OCI-LY1 (cell line): Measurements from ENCODE around the gene RNASEH2B.

Experiments used
- H2AFZ ChIP-seq: fragments of 200-600 bp; sonication (generic), shearing (Covaris generic); 2 replicates; pipeline ENCODE4 v1.6.0; 2014; ENCODE audit warnings: antibody characterized with exemption, mild to moderate bottlenecking, low read length
- H3F3A ChIP-seq: fragments of 200-600 bp; sonication (generic), shearing (Covaris generic); 2 replicates; pipeline ENCODE4 v1.6.0; 2014; ENCODE audit warnings: mild to moderate bottlenecking, antibody characterized with exemption, low read length, moderate library complexity; ENCODE audit not compliant: insufficient read depth
- H3K27ac ChIP-seq: fragments of 200-600 bp; sonication (generic); 2 replicates; pipeline ENCODE4 v1.5.1; 2014; ENCODE audit warnings: low read length, mixed run types, mild to moderate bottlenecking, low read depth; ENCODE audit not compliant: poor library complexity, severe bottlenecking
- H3K27me3 ChIP-seq: fragments of 200-600 bp; sonication (generic); 2 replicates; pipeline ENCODE4 v1.6.0; 2014; ENCODE audit warnings: antibody characterized with exemption, mild to moderate bottlenecking, low read length, moderate library complexity; ENCODE audit not compliant: insufficient read depth
- H3K36me3 ChIP-seq: fragments of 200-600 bp; sonication (generic); 2 replicates; pipeline ENCODE4 v1.6.1; 2014; ENCODE audit warnings: mild to moderate bottlenecking, antibody characterized with exemption, low read length, moderate library complexity, mixed read lengths; ENCODE audit not compliant: insufficient read depth
- H3K4me1 ChIP-seq: fragments of 200-600 bp; sonication (generic); 2 replicates; pipeline ENCODE4 v1.5.1; 2014; ENCODE audit warnings: mild to moderate bottlenecking, low read length, moderate library complexity; ENCODE audit not compliant: insufficient read depth, severe bottlenecking
- H3K4me2 ChIP-seq: fragments of 200-600 bp; sonication (generic), shearing (Covaris generic); 2 replicates; pipeline ENCODE4 v1.6.1; 2014; ENCODE audit warnings: low read length
- H3K4me3 ChIP-seq: fragments of 200-600 bp; sonication (generic); 2 replicates; pipeline ENCODE4 v1.5.1; 2014; ENCODE audit warnings: low read length, low read depth, mild to moderate bottlenecking, mixed read lengths; ENCODE audit not compliant: poor library complexity, severe bottlenecking
- H3K79me2 ChIP-seq: fragments of 200-600 bp; shearing (Covaris generic); 2 replicates; pipeline ENCODE4 v1.6.1; 2016; ENCODE audit warnings: mixed run types, low read length, mixed read lengths; ENCODE audit not compliant: insufficient read depth
- H3K9ac ChIP-seq: fragments of 200-600 bp; sonication (generic), shearing (Covaris generic); 2 replicates; pipeline ENCODE4 v1.6.1; 2014; ENCODE audit warnings: mild to moderate bottlenecking, low read length, mixed read lengths
- H3K9me2 ChIP-seq: fragments of 200-600 bp; sonication (generic), shearing (Covaris generic); 2 replicates; pipeline ENCODE4 v1.6.1; 2014; ENCODE audit warnings: low read depth, mild to moderate bottlenecking, low read length, mixed read lengths
- H3K9me3 ChIP-seq: fragments of 200-600 bp; shearing (Covaris generic); 2 replicates; pipeline ENCODE4 v1.6.1; 2014; ENCODE audit warnings: low read length, mixed read lengths
- H4K20me1 ChIP-seq: fragments of 200-600 bp; sonication (generic), shearing (Covaris generic); 2 replicates; pipeline ENCODE4 v1.6.0; 2016; ENCODE audit warnings: mild to moderate bottlenecking, low read length; ENCODE audit not compliant: insufficient read depth
- CTCF ChIP-seq: fragments of 200-600 bp; sonication (generic), shearing (Covaris generic); IDR thresholded peaks from 2 replicates; pipeline ENCODE4 v1.5.1; 2017; ENCODE audit warnings: mild to moderate bottlenecking, antibody characterized with exemption, low read length, moderate library complexity, mixed read lengths
- EZH2 ChIP-seq: fragments of 200-600 bp; sonication (generic), shearing (Covaris generic); IDR thresholded peaks from 2 replicates; pipeline ENCODE4 v1.8.0; 2017; ENCODE audit warnings: borderline replicate concordance, mixed run types, mild to moderate bottlenecking, antibody characterized with exemption, low read length, moderate library complexity, mixed read lengths

The RNASEH2B gene

GRCh38 chr13:50950849-50951248 lies 41.3 kb downstream of the RNASEH2B start:
- Histone ChIP-seq H3K9me3 (no peaks in the 10 kb centered on the region), H3K4me2 (no peak overlapping the region), H4K20me1 (no peaks in the 10 kb centered on the region), H3K27ac (no peak overlapping the region), H3K9ac (no peak overlapping the region), H3F3A (no peaks in the 10 kb centered on the region), H3K4me1 (no peaks in the 10 kb centered on the region), H3K4me3 (no peak overlapping the region), H3K27me3 (no peaks in the 10 kb centered on the region), H2AFZ (no peak overlapping the region), H3K9me2 (no peaks in the 10 kb centered on the region), H3K79me2 (no peaks in the 10 kb centered on the region), H3K36me3 (peaks cover 79% of the 10 kb centered on the region)
- TF ChIP-seq CTCF (no peak), EZH2 (no peak)

- Histone ChIP-seq H3K4me2 (no peak overlapping the region), H3K79me2 (no peaks in the 10 kb centered on the region), H3K27me3 (no peaks in the 10 kb centered on the region), H3K9me2 (no peaks in the 10 kb centered on the region), H3K4me3 (no peak overlapping the region), H3K36me3 (peaks cover 81% of the 10 kb centered on the region), H3K9me3 (no peaks in the 10 kb centered on the region), H2AFZ (no peak overlapping the region), H3K4me1 (no peaks in the 10 kb centered on the region), H3K27ac (no peak overlapping the region), H4K20me1 (no peaks in the 10 kb centered on the region), H3K9ac (no peak overlapping the region), H3F3A (no peaks in the 10 kb centered on the region)
- TF ChIP-seq CTCF (no peak), EZH2 (no peak)
These were observed 41.8 kb downstream of the RNASEH2B start for GRCh38 chr13:50951366-50951765.

GRCh38 chr13:50955241-50955640 lies 45.6 kb downstream of the RNASEH2B start:
- Histone ChIP-seq H2AFZ (no peak overlapping the region), H3K36me3 (peaks cover 72% of the 10 kb centered on the region), H3F3A (no peaks in the 10 kb centered on the region), H3K4me3 (no peak overlapping the region), H3K9me3 (no peaks in the 10 kb centered on the region), H3K4me1 (no peaks in the 10 kb centered on the region), H3K79me2 (no peaks in the 10 kb centered on the region), H3K4me2 (no peak overlapping the region), H3K27ac (no peak overlapping the region), H4K20me1 (no peaks in the 10 kb centered on the region), H3K9ac (no peak overlapping the region), H3K27me3 (no peaks in the 10 kb centered on the region), H3K9me2 (no peaks in the 10 kb centered on the region)
- TF ChIP-seq EZH2 (no peak), CTCF (no peak)
